ENCODE results near the gene MTCL3.

Gene MTCL3

GRCh38 chr6:127459231-127459641, 59.9 kb downstream of the MTCL3 start, which contains the start of gene KIAA0408:
Gene KIAA0408, minus strand, starts transcription at chr6:127459389. Its CDS starts 5,408 bp downstream, at chr6:127453981.
- Histone ChIP-seq H3K4me1 (peaks cover 0 to 24% (median 0%) of the 10 kb centered on the region in 3 donors), H3K4me3 (peak within 1 kb of the TSS in 3 of 4 donors; percentile 23 to 60 (median 42)), H3K36me3 (no peaks in the 10 kb centered on the region), H3K27ac (peak within 1 kb of the TSS in 3 of 4 donors; percentile 80 to 86 (median 85)), H3K27me3 (no peaks in the 10 kb centered on the region), H3K9me3 (no peaks in the 10 kb centered on the region)
- DNase-seq, result no peak
- intact Hi-C loops (cut with DNase I), result no loop called here
- 38 to 57% methylated on average over 4 of the region's 4 CpGs for WGBS, 2 donors
- TF ChIP-seq POLR2A (IDR thresholded peaks at IDR 0.05), result no peak

GRCh38 chr6:127458817-127459216, 60.3 kb downstream of the MTCL3 start:
- Histone ChIP-seq H3K27ac (peak overlapping the region in 3 of 4 donors; percentile 80 to 86 (median 85)), H3K4me3 (peak overlapping the region in 3 of 4 donors; percentile 23 to 60 (median 42)), H3K36me3 (no peaks in the 10 kb centered on the region), H3K4me1 (peaks cover 0 to 24% (median 0%) of the 10 kb centered on the region in 3 donors), H3K27me3 (no peaks in the 10 kb centered on the region), H3K9me3 (no peaks in the 10 kb centered on the region)
- no peak for TF ChIP-seq POLR2A (IDR thresholded peaks at IDR 0.05)
- TF ChIP-seq CTCF (IDR thresholded peaks at IDR 0.05), result no peak
- WGBS, 2 donors, result 57 to 68% methylated on average over 4 of the region's 4 CpGs
- no peak for DNase-seq
- intact Hi-C loops (cut with DNase I), result no loop called here

GRCh38 chr6:127458222-127458621, 60.9 kb downstream of the MTCL3 start:
- intact Hi-C loops (cut with DNase I), result no loop called here
- H3K27me3 ChIP-seq, result no peaks in the 10 kb centered on the region
- no peaks in the 10 kb centered on the region for H3K9me3 ChIP-seq
- WGBS, 2 donors, result 59 to 68% methylated on average over 3 of the region's 3 CpGs
- TF ChIP-seq POLR2A (IDR thresholded peaks at IDR 0.05), result no peak
- no peak for TF ChIP-seq CTCF (IDR thresholded peaks at IDR 0.05)
- H3K4me1 ChIP-seq, result peaks cover 0 to 24% (median 0%) of the 10 kb centered on the region in 3 donors
- no peak for DNase-seq
- peak overlapping the region in 3 of 4 donors; percentile 1 to 60 (median 42) for H3K4me3 ChIP-seq
- H3K36me3 ChIP-seq, result no peaks in the 10 kb centered on the region
- H3K27ac ChIP-seq, result peak overlapping the region in 3 of 4 donors; percentile 53 to 86 (median 80)

- H3K27me3 ChIP-seq, result no peaks in the 10 kb centered on the region
- DNase-seq, result no peak
- 32 to 55% methylated on average over 3 of the region's 3 CpGs for WGBS, 2 donors
- peak overlapping the region in 3 of 4 donors; percentile 1 to 60 (median 42) for H3K4me3 ChIP-seq
- TF ChIP-seq POLR2A (IDR thresholded peaks at IDR 0.05), result no peak
- no peak for TF ChIP-seq CTCF (IDR thresholded peaks at IDR 0.05)
- intact Hi-C loops (cut with DNase I), result no loop called here
- H3K36me3 ChIP-seq, result no peaks in the 10 kb centered on the region
- no peaks in the 10 kb centered on the region for H3K9me3 ChIP-seq
- peaks cover 0 to 18% (median 0%) of the 10 kb centered on the region in 3 donors for H3K4me1 ChIP-seq
- H3K27ac ChIP-seq, result peak overlapping the region in 3 of 4 donors; percentile 53 to 86 (median 80)
These were observed 61.6 kb downstream of the MTCL3 start for GRCh38 chr6:127457456-127458064.

GRCh38 chr6:127456465-127456864, 62.7 kb downstream of the MTCL3 start:
- H3K36me3 ChIP-seq, result no peaks in the 10 kb centered on the region
- H3K9me3 ChIP-seq, result no peaks in the 10 kb centered on the region
- intact Hi-C loops (cut with DNase I), result no loop called here
- DNase-seq, result no peak
- TF ChIP-seq POLR2A (IDR thresholded peaks at IDR 0.05) (no peak), CTCF (IDR thresholded peaks at IDR 0.05) (no peak)
- no peaks in the 10 kb centered on the region for H3K27me3 ChIP-seq
- 41 to 42% methylated on average over 3 of the region's 3 CpGs for WGBS, 2 donors
- H3K4me3 ChIP-seq, result peak overlapping the region in 2 of 4 donors; percentile 42 to 60
- H3K4me1 ChIP-seq, result peaks cover 0 to 17% (median 0%) of the 10 kb centered on the region in 3 donors
- H3K27ac ChIP-seq, result peak overlapping the region in 3 of 4 donors; percentile 36 to 86 (median 80)

All from esophagus squamous epithelium (tissue), 5 donors.